Fibroblast of lung (primary cell): ENCODE measurements around the gene MED14. TPM values are rescaled to one million over a fixed set of nuclear protein-coding genes. Genes with fewer than 3 reads are reported as not detected.

ENCODE experiments used
- DNase-seq, 2 donors: peaks; one replicate each; pipeline versions ENCODE4 v3.0.0 to v3.0.0-alpha.2; 2010; ENCODE audit warnings: low read depth in 2 of 2
- H2AFZ ChIP-seq: 2 replicates; pipeline ENCODE4 v1.5.1; 2012; ENCODE audit warnings: low read length, control low read depth, inconsistent platforms
- H3K27ac ChIP-seq: 2 replicates; pipeline ENCODE4 v1.5.1; 2011; ENCODE audit warnings: low read length, control low read depth; ENCODE audit not compliant: insufficient read depth
- H3K27me3 ChIP-seq: 2 replicates; pipeline ENCODE4 v1.5.1; 2011; ENCODE audit warnings: mild to moderate bottlenecking, low read length; ENCODE audit not compliant: control insufficient read depth, insufficient read depth
- H3K36me3 ChIP-seq: 2 replicates; pipeline ENCODE4 v1.5.1; 2011; ENCODE audit warnings: low read length; ENCODE audit not compliant: control insufficient read depth, insufficient read depth
- H3K4me1 ChIP-seq: 2 replicates; pipeline ENCODE4 v1.5.1; 2011; ENCODE audit warnings: low read length; ENCODE audit not compliant: control insufficient read depth, insufficient read depth; ENCODE audit errors: extremely low read depth
- H3K4me2 ChIP-seq: 2 replicates; pipeline ENCODE4 v1.5.1; 2011; ENCODE audit warnings: low read length, control low read depth; ENCODE audit not compliant: insufficient read depth; ENCODE audit errors: extremely low read depth
- H3K4me3 ChIP-seq, 4 experiments: fragments of 200-600 bp in 1 of 4; sonication (generic) in 1 of 4; replicated peaks in 1 of 4; 2 replicates each; pipeline ENCODE4 v1.5.1; 2011 to 2016; ENCODE audit warnings: low read length in 4 of 4, low read depth in 3 of 4, mild to moderate bottlenecking in 3 of 4, control low read depth in 2 of 4, inconsistent platforms in 1 of 4, mixed read lengths in 1 of 4; ENCODE audit not compliant: insufficient read depth in 1 of 4; ENCODE audit errors: control extremely low read depth in 1 of 4
- H3K79me2 ChIP-seq: 2 replicates; pipeline ENCODE4 v1.5.1; 2012; ENCODE audit warnings: mild to moderate bottlenecking, low read length, inconsistent platforms; ENCODE audit not compliant: control insufficient read depth, insufficient read depth
- H3K9ac ChIP-seq: 2 replicates; pipeline ENCODE4 v1.5.1; 2011; ENCODE audit warnings: mild to moderate bottlenecking, low read length, control low read depth; ENCODE audit not compliant: insufficient read depth
- H3K9me3 ChIP-seq: 2 replicates; pipeline ENCODE4 v1.5.1; 2012; ENCODE audit warnings: low read depth, low read length; ENCODE audit not compliant: control insufficient read depth, insufficient read depth
- H4K20me1 ChIP-seq: 2 replicates; pipeline ENCODE4 v1.5.1; 2011; ENCODE audit warnings: low read length; ENCODE audit not compliant: control insufficient read depth, insufficient read depth; ENCODE audit errors: extremely low read depth
- EZH2 ChIP-seq: IDR thresholded peaks from 2 replicates; pipeline ENCODE4 v1.5.1; 2012; ENCODE audit warnings: low read length, control low read depth, mild to moderate bottlenecking; ENCODE audit errors: missing control alignments
- polyA plus RNA-seq, 2 donors: library from polyadenylated mRNA; depleted of rRNA in 1 of 2; stranded (reverse) in 1 of 2; unstranded in 1 of 2; fragments of >200 nt; gene quantifications; 2 replicates each; pipeline ENCODE4 v1.2.1, GENCODE V29; 2011 to 2012; ENCODE audit warnings: missing spikeins in 1 of 2
- total RNA-seq: library from RNA; depleted of rRNA; stranded (reverse); fragments of >200 nt; gene quantifications from 2 replicates; pipeline ENCODE4 v1.2.1, GENCODE V29; 2014
- TF ChIP-seq, protein P1 (sequence below), 2 donors: IDR thresholded peaks in 1 of 2; conservative IDR thresholded peaks in 1 of 2; 1 replicate in 1 of 2; 2 replicates in 1 of 2; pipeline ENCODE4 v1.5.1; 2011 to 2012; ENCODE audit warnings: low read length in 2 of 2, control low read depth in 1 of 2, inconsistent platforms in 1 of 2, low read depth in 1 of 2, mild to moderate bottlenecking in 1 of 2

MED14 gene
- total and polyA plus RNA-seq, 2 donors (not counting 1 experiment from before 2014, with no cell fraction given), result 18.3 to 31.3 TPM

DNA sequence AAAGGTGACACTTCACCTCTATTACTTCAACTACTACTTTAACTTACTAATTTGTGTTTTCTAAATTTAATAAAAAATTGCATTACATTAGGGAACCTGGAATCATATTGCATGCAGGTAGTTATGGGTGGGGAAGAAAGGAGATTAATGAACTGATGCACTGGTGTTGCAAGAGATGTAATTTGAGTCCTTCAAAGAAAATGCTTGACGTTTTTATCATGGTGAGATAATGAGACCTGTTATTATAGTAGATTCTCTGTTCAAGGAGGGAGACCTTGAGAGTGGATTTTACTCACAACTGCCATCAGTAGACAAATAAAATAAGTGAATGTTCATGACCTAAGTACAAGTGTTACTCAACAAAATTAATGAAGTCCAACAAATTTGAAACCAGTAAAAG, 26.4 kb upstream of the MED14 start:
- no peaks in the 10 kb centered on the region for H3K9me3 ChIP-seq
- H4K20me1 ChIP-seq, result no peaks in the 10 kb centered on the region
- H3K4me2 ChIP-seq, result no peak overlapping the region
- no peak overlapping the region for H2AFZ ChIP-seq
- H3K4me1 ChIP-seq, result no peaks in the 10 kb centered on the region
- no peaks in the 10 kb centered on the region for H3K36me3 ChIP-seq
- no peak for DNase-seq
- no peak overlapping the region for H3K9ac ChIP-seq
- TF ChIP-seq, protein P1, sequence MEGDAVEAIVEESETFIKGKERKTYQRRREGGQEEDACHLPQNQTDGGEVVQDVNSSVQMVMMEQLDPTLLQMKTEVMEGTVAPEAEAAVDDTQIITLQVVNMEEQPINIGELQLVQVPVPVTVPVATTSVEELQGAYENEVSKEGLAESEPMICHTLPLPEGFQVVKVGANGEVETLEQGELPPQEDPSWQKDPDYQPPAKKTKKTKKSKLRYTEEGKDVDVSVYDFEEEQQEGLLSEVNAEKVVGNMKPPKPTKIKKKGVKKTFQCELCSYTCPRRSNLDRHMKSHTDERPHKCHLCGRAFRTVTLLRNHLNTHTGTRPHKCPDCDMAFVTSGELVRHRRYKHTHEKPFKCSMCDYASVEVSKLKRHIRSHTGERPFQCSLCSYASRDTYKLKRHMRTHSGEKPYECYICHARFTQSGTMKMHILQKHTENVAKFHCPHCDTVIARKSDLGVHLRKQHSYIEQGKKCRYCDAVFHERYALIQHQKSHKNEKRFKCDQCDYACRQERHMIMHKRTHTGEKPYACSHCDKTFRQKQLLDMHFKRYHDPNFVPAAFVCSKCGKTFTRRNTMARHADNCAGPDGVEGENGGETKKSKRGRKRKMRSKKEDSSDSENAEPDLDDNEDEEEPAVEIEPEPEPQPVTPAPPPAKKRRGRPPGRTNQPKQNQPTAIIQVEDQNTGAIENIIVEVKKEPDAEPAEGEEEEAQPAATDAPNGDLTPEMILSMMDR (conservative IDR thresholded peaks at IDR 0.05 in 1 of 2, IDR thresholded peaks at IDR 0.05 in 1 of 2; ENCODE audit: low read depth in 1 of 2, low read length in 2 of 2), result no peak
- TF ChIP-seq EZH2, result no peak
- no peak overlapping the region for H3K4me3 ChIP-seq
- H3K27me3 ChIP-seq, result no peaks in the 10 kb centered on the region
- no peak overlapping the region for H3K27ac ChIP-seq
- no peaks in the 10 kb centered on the region for H3K79me2 ChIP-seq

DNA sequence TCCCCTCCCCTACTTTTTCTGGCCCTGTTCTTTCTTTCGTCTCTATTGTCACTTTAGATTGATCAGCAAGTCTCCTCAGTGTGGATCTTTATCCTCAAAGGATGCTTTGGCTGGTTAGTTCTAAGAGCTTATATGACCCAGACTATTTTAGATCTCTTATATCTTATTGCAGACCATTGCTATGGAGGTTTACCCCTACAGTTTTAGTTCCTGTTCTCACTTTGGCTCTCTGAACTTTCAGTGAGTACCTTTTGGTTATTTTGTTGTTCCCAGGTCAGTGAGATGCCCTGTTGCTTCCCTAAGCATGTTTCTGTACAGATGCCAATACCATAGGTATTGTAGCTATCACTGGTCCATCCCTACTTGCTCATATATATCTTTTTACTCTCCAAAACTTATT, 24.0 kb upstream of the MED14 start:
- TF ChIP-seq, protein P1 (conservative IDR thresholded peaks at IDR 0.05 in 1 of 2, IDR thresholded peaks at IDR 0.05 in 1 of 2; ENCODE audit: low read depth in 1 of 2, low read length in 2 of 2), result no peak
- TF ChIP-seq EZH2, result no peak
- no peak overlapping the region for H3K9ac ChIP-seq
- H3K27ac ChIP-seq, result no peak overlapping the region

DNA sequence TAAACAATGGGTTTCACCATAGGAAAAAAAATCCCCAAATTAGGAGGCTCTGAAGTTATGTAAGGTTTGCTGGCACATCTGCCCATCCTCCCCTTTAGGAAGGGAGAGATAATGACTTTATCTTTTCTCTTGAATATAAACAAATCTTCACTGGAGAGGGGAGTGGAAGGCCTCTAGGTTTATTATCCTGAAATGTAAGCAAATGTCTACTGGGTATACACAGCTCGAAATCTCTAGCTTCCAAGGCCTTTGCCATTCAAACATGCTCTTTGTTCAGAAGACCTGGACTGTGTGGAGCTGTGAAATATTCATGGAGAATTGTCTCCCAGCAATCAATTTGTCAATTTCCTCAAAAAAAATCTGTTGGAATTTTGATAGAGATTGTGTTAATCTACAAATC, 21.7 kb upstream of the MED14 start:
- Histone ChIP-seq H3K4me3 (no peak overlapping the region), H4K20me1 (no peaks in the 10 kb centered on the region), H3K9ac (no peak overlapping the region), H3K4me2 (no peak overlapping the region), H3K27me3 (no peaks in the 10 kb centered on the region), H3K4me1 (no peaks in the 10 kb centered on the region), H3K79me2 (no peaks in the 10 kb centered on the region), H3K9me3 (no peaks in the 10 kb centered on the region), H3K27ac (no peak overlapping the region), H3K36me3 (no peaks in the 10 kb centered on the region), H2AFZ (no peak overlapping the region)
- no peak for DNase-seq
- TF ChIP-seq EZH2, result no peak
- TF ChIP-seq, protein P1 (conservative IDR thresholded peaks at IDR 0.05 in 1 of 2, IDR thresholded peaks at IDR 0.05 in 1 of 2; ENCODE audit: low read depth in 1 of 2, low read length in 2 of 2), result no peak

More for the DNA sequence above, 24.0 kb upstream of the MED14 start:
- Histone ChIP-seq H3K4me3 (no peak overlapping the region), H3K4me1 (no peaks in the 10 kb centered on the region), H3K4me2 (no peak overlapping the region), H3K9me3 (no peaks in the 10 kb centered on the region), H4K20me1 (no peaks in the 10 kb centered on the region), H3K27me3 (no peaks in the 10 kb centered on the region), H3K79me2 (no peaks in the 10 kb centered on the region), H2AFZ (no peak overlapping the region), H3K36me3 (no peaks in the 10 kb centered on the region)
- no peak for DNase-seq
